GM18861 (cell line): Measurements from ENCODE around the gene APBB2.
A peak's percentile ranks its signal among the peaks of the same experiment; 100 is the strongest.

ENCODE experiments used
- ATAC-seq: cut with Tn5 transposase; IDR thresholded peaks from one replicate; pipeline ENCODE4 v1.9.1; 2021; ENCODE audit not compliant: unreplicated experiment

The APBB2 gene

DNA sequence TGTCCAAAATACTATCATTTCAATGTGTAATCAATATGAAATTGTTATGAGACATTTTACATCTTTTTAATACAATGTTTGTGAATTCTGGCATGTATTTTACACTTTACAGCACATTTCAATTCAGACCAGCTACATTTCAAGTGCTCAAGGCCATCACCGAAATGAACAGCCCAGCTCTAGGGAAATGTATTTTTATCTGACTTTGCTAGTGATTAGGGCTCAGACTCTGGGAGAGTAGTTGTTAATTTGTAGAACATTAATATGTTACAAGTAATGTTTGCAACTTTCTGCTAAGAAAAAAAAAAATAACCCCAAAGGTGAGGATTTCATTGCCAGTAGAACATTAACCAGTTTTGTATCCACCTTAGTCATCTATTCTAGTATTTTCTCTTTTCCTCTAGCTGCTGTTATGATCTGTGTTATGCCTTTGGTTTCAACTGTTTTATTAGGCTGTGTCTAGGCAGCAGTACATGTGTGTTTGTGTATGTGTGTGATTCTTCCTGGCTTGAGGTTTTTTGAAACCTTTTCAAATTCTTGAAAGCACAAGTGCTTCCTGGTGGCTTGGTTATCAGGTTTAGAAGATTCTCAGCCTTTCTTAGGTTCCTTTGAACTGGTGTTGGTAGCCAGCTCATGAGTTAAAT, 338.7 kb downstream of the APBB2 start:
- ATAC-seq, result peak; percentile 72

DNA sequence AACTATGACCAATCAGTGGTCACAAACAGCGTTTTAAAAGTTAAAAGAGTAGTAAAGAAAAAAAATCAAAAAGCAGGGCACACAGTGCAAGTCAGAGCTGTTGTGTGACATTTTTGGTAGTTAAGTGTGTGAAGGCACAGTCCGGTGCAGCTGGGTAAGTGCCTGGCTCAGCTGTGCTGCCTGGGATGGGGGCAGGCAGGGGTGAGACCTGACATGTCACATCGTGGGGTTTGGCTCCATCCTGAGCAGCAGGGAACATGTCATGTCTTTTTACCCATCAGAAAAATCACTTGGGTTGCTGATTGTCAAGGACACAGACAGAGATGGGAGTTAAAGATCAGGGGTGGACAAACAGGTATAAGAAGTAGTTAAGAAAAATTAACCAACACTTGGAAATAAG, 339.4 kb downstream of the APBB2 start:
- ATAC-seq, result no peak

DNA sequence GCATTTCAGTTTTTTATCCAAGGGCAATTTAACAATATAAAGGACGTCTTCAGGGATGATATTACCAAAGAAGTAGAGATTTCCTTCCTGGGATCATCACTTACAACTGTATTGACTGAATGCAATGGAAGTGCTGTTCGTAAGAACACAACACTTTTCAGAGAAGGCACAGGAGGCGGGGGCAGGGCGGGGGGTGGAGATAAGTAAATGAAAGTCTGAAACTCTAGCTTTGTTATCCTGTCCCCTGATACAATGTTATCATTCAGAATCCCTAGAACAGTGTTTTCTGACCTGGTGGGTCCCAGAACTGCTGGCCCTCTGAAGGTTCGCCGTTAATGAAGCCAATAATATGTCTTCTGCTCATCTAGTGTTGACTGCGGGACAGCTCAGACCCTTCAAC, 340.0 kb downstream of the APBB2 start:
- ATAC-seq, result no peak

DNA sequence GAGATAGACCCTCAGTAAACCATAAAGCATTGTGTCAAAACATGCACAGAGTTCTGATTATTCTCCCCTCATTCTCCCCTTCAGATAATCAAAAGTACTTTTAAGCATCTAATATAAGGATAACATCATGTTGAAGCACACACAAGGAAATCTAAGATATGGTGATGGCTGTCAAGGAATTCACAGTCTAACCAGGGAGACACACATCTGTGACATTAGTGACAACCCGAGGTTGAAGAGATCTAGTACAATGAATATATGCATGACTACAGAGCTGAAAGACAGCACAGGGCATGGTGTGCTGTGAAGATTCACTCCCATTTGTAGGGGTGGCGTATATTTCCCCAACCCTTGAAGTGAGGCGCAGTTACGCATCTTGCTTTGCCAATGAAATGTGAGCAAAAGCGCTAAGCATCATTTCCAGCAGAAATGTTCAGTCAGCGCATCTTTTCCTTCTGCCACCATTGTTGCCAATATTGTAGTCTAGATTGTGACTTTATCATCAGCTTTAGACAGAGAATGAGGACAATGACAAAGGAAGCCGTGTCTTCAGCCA, 342.6 kb downstream of the APBB2 start:
- no peak for ATAC-seq

DNA sequence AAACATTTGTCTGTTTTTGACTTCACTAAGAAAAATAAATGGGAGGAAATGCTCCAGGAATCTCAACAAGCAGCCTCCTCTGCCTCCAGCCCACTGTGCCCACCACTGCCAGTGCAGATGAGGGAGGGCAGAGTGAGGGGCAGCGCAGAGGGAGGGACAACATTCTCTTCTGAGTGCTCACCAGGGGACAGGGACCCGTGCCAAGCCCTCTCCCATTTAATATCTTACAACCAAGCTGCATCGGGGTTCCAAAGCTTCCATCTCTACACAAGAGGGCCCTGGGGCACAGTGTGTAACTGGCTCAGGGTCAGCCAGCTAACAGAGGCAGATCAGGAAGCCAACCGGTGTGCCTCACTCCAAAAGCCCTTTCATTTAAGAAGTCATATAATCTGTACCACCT, 344.2 kb downstream of the APBB2 start:
- no peak for ATAC-seq

DNA sequence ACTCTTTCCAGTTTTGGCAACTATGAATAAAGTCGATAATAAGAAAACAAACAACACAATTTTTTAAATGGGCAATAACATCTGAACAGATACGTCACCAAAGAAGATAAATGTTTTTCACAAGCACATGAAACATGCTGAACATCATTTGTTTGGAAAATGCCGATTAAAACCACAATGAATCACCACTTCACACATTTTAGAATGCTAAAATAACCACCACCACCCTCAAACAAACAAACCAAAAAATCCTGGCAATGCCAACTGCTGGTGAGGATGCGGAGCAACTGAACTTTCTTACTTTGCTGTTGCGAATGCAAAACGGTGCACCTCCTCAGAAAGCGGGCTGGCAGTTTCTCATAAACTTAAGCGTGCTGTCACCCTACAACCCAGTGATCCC, 348.6 kb downstream of the APBB2 start:
- ATAC-seq, result no peak

DNA sequence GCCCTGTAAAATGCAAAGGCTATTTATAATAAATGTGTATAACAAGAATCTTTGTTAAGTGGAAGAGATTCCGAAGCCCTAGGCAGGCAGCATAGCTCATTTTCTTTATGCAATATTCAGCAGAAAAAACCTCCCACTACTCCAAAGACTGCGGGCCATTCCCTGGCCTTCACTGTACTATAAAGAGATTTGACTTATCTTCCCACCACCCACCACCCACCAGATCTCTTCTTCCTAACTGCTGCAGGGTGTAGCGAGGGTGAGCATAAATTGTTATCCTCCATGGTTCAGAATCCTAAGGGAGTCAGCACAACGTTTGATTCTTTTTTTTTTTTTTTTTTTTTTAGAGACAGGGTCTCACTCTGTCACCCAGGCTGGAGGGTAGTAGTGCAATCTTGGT, 349.8 kb downstream of the APBB2 start:
- ATAC-seq, result no peak

DNA sequence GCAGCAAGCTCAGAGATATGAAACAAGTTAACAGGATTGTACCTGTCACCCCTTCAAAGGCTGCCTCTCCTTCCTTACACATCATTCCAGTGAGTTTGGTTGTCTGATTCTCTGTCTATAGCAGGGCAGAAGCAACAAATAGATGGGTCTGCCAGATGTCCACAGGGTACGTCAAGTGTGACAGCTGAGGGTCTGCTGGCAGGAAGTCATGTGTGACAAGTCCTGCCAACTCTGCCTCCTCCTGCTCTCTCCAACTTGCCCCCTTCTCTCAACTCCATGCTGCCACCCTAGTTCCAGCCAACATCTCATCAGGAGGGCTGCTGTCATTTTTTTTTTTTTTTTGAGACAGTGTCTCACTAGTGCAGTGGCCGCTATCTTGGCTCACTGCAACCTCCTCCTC, 355.4 kb downstream of the APBB2 start:
- no peak for ATAC-seq

DNA sequence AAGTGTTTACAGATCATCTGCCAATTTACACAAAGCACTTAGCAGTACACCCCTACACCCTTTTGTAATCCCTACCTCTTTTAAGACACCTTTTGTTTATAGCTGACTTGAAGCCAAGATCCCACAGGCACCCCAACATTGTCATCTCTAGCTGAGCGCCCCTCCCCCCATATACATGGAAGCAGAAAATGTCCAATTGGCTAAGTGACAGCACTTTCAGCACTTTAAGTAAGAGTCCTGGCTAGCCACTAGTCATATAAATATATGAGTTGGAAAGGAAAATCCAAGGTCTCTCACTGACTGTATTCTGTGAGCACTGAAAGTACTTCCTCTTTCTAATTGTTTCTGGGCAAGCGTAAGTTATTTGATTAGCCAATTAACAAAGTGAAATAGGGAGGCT, 356.4 kb downstream of the APBB2 start:
- no peak for ATAC-seq

DNA sequence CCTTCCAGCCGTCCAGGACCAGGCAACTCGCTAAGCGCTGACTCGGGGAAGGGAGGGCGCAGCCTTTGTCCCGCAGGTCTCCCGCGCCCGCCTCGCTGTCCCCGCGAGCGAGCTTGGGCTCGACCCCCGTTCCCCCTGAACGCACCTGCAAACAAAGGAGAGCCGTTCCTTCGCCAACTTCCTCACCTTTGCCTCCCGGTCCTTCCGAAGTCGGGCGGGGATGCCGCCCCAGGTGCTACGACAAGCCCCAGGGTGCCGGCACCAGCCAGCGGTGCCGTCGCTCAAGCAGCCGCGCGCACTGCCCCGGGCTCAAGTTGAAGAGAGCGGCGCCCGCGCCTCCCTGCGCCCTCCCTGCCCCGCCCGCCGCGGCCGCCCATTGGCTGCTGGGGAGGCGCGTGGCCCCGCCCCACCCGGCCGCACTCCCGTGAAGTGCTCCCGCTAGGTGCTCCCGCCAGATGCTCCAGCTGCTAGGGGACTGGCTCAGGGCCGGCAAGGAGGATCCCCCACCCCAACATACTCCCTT, 357.4 kb downstream of the APBB2 start:
- ATAC-seq, result peak; percentile 83

DNA sequence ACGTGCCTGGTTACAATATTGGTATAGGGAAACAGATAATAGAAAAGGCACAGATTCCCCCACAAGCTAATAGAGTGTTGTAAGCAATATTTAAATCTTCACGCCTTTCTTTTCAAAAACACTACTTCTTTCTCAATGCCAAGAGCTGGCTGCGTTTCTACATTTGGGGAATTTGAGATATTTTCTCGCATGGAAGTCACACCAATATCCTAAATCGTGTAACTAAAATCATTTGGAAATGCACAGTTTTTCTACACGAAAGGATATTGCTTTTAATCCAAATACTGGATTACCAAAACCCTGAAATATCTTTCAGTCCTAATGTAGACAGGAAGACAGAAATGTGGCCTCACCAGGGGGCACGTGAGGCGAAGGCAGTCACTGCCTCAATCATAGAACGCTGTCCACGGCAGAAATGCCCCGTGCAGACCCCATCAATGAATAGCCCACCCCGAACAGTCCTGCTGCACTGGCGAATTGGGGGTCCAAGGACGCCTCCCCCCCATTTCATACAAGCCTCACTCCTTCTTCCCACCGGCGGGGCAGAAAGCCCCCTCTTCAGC, 358.0 kb downstream of the APBB2 start:
- ATAC-seq, result no peak

DNA sequence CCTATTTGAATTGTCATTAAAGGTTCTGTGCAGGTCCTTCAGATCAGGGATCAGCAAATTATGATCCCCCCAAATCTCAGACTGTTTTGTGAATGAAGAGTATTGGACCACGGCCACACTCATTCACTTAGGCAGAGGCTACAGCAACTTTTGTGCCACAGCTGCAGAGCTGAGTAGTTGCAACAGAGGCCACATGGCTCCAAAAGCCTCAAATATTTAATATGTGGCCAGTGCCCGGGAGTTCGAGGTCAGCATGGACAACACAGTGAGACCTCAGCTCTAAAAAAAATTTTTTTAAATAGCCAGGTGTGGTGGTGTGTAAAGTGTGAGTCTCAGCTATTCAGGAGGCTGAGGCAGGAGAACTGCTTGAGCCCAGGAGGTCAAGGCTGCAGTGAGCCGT, 363.8 kb downstream of the APBB2 start:
- no peak for ATAC-seq

DNA sequence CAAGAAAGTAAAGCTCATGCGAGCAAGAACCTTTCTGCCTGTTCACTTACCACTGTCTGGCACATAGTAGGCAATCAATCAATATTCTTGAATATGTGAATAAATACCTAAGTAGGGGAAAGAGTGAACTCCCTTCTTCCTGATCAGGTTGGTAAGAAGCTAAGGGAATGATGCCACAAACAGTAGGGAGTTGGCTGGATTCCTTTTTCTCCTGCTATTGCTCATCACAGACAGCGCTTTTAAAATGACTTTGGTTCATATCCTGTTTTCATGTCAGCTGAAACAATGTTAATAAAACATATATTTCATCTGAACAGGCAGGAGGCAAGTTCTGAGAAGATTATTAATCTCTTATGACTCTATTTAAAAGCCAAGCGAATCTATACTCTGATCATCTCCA, 365.4 kb downstream of the APBB2 start:
- ATAC-seq, result no peak

DNA sequence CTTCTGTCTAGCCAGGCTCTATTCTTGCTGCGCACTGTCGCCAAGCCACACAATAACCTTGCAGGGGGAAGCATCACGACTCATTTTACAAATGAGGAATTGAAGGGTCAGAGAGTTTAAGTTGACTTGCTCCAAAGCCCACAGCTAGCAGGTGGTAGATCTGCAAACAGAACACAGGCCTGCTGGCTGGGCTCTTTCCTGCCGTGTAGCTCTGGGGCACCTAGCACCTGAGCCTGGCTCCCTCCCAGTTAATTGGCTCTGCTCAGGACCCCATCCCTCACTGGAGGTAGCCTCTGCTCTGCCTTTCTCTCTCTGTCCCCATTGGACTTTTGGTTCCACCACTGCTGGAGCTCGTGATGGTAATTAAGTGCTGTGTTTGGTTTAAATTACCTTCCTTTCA, 366.1 kb downstream of the APBB2 start:
- ATAC-seq, result no peak

DNA sequence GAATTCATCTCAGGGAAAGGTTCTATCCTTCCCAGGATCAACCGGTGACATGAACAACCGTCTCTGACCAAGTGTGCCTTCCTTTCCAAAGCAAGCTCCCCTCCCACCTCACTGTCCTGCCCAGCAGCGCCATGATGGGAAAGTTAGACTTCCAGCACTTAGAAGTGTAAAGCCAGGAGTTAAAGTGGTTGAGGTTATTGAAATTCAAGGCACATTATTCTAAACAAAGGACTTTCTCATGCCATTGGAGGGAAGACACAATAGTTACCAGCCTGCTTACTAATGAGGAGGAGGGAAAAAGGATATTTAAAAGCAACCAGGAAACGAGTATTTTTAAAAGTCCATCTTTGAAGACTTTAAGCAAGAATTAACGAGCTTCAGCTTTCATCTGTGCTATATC, 367.8 kb downstream of the APBB2 start:
- no peak for ATAC-seq

DNA sequence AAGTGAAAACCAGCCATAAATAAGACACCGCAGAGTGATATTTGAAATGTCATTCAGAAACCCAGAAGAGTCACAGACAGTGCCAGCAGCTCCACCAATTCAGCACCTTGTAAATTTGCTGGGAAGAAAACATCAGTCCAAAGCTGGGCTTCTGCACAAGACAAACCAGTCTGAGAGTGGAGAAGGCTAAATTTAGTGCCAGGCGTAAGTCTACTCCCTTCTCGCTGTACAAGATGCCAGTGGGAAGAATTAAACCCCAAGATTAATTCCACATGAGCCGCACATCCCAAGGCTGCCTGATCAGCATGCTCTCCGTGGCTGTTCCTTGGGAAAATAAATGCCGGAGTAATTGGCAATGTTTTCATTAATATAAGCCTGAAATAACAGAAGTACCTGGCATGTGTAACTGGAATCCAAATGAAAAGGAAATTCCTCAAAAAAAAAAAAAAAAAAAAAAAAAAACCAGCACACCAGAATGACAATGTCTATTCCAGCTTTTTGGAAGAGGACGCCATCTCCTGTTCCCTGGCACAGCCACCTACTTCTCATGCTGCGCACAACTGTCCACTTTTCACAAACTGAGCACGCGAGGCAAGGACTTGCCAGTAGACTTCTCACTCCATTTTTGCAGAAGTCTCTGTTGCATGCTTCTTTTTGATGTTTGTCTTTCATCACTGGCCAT, 369.0 kb downstream of the APBB2 start:
- ATAC-seq, result no peak

DNA sequence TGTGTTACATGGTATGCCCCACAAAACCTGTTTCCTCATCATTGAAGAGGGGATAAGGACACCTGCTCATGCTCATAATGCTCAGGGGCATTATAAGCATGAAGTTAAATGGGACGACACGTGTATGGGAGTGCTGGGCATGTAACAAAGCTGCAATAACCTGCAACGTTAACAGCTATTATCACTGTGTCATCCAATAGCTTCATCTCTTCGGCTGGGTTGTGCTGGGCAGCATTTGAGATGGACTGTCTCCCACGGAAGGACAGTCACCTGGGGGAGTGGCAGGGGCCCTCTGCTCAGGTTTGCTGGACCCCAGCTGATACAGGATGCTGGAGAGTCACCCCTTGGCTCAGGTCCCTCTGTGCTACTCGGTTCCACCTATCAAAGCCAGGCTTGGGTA, 370.1 kb downstream of the APBB2 start:
- ATAC-seq, result no peak

DNA sequence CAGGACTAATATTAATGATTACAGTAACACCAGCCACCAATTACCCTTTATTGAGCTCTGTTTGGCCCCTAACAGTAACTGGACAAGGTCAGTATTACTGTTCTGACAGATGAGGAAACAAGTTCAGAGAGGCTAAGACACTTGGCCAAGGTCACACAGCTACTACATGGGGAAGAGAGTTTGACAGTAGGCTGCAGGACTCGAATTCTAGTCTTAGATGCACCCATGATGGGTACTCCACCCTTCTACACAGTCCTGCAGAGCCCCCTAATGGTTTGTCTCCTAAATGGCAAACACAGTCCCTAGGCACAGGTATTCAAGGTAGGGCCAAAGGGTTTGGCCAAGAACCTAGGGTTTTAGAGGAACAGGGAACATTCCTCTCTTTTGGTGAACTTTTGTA, 370.6 kb downstream of the APBB2 start:
- ATAC-seq, result no peak

DNA sequence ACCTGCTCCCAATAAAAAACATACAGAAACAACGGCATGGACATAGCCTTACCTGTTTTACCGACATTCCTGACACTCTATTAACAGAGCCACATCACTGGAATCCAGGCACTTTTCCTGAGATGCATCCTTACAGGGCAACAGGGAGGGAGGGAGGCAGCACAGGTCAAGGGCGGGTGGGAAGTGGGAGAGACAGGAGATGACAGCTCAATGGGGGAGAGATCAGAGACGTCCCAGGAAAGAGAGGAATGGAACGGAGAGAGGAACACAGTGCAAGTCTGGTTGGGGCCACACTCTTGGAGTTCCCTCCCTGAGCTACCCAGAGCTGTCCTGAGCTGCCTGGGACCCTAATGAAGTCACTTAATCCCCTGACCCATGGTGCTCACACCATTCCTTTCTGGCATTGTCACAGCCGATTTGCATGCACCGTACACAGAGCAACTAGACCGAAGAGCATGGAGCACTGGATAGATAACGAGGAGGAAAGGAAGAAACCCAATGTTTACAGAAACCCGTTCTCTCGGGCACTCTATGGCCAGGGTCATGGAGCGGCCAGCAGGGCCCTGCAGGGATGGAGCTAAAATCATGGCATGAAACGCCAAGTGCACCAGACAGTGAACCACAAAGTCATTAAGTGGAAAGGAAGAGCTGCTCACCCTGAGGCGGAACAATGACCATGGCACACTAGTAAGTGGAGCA, 371.5 kb downstream of the APBB2 start:
- ATAC-seq, result no peak

DNA sequence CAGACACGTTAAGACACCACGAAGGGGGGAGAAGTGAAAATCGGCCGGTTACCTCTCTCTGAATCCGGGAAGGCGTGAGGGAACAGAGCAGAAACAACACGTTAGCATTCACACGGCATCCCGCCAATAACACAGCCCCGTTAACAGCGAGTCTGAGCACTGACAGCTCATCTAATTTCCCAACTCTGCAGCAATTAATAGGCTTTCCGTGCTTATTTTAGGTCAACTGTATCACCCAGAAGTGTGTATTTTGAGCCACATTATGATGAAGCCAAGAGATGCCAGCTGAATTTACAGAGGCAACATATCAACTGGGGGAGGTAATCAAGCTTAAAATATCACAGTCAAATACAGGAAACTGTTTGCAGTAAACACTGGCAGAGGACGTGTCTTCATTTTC, 372.0 kb downstream of the APBB2 start:
- ATAC-seq, result no peak

DNA sequence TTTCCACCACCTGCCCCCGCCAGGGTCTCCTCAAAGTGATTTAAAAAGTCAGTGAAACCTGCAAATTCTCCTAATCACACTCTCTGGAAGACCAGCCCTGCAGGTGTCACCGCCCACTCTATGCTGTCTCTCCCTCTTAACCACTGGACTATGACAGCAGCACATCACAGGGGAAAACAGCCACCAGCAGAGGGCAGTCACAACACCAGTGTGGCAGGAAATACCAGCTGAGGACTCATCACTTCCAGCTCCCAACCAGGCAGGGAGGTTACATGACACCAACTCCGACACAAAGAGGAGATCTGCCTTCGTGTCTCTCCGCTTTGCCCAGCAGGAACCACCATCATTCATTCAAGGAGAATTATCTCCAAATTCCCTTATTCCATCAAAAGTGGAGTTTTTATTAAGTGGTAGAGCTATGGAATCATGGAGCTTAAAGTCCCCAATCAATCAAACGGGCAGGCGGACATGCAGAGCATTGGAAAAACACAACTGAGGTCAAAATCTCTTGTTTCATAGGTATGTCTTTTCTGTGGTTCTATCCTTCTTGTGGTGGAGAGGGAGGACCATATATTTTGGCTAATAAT, 373.3 kb downstream of the APBB2 start:
- peak; percentile 69 for ATAC-seq
